A673 (cell line): ENCODE results near the gene MYRIP. TPM values are rescaled to one million over a fixed set of nuclear protein-coding genes. Genes with fewer than 3 reads are reported as not detected.

Experiments
- BruUV-seq: library from RNA; stranded (reverse); fragments of 400-500 nt; replicated peaks from 2 replicates; lab custom pipeline; 2021; lab: Mats Ljungman, UMichigan
- CTCF ChIA-PET: fragments of 300-600 bp; sonication (Branson Sonifier 250); formaldehyde crosslinking; loops from one replicate; lab custom pipeline; 2022; ENCODE audit warnings: antibody characterized with exemption; lab: Charles Lee
- POLR2A ChIA-PET: fragments of 300-600 bp; sonication (Branson Sonifier 250); formaldehyde crosslinking; loops from one replicate; lab custom pipeline; 2022; ENCODE audit warnings: antibody characterized with exemption; ENCODE audit not compliant: low non-redundant PET; lab: Charles Lee
- DNase-seq: peaks from one replicate; pipeline ENCODE4 v3.0.0-alpha.2; 2015; ENCODE audit warnings: low spot score
- H3K27ac ChIP-seq: fragments of 200-600 bp; sonication (generic); 2 replicates; pipeline ENCODE4 v1.5.1; 2016; ENCODE audit warnings: mixed run types, low read depth, mild to moderate bottlenecking, mixed read lengths, antibody characterized with exemption, low read length; ENCODE audit not compliant: poor library complexity, severe bottlenecking
- H3K27me3 ChIP-seq: fragments of 200-600 bp; sonication (generic); replicated peaks from 2 replicates; pipeline ENCODE4 v1.6.1; 2017; ENCODE audit warnings: mixed run types, low read depth, mild to moderate bottlenecking, mixed read lengths, antibody characterized with exemption, low read length; ENCODE audit not compliant: insufficient read depth, poor library complexity
- H3K36me3 ChIP-seq: fragments of 200-600 bp; sonication (generic); 2 replicates; pipeline ENCODE4 v1.6.1; 2016; ENCODE audit warnings: mixed run types, mild to moderate bottlenecking, mixed read lengths, antibody characterized with exemption, low read length; ENCODE audit not compliant: insufficient read depth, poor library complexity, severe bottlenecking
- H3K4me1 ChIP-seq: fragments of 200-600 bp; sonication (generic); 2 replicates; pipeline ENCODE4 v1.6.1; 2017; ENCODE audit warnings: mixed run types, mild to moderate bottlenecking, mixed read lengths, antibody characterized with exemption, low read length; ENCODE audit not compliant: insufficient read depth, poor library complexity, severe bottlenecking
- H3K4me3 ChIP-seq: fragments of 200-600 bp; sonication (generic); 2 replicates; pipeline ENCODE4 v1.5.1; 2016; ENCODE audit warnings: low read depth, mixed run types, mild to moderate bottlenecking, mixed read lengths, low read length; ENCODE audit not compliant: poor library complexity, severe bottlenecking
- H3K9me3 ChIP-seq: fragments of 200-600 bp; sonication (generic); 2 replicates; pipeline ENCODE4 v1.6.1; 2016; ENCODE audit warnings: mixed run types, low read depth, mild to moderate bottlenecking, mixed read lengths, antibody characterized with exemption, low read length; ENCODE audit not compliant: poor library complexity, severe bottlenecking
- CTCF ChIP-seq: fragments of 300-800, 200-600 bp; sonication (generic); conservative IDR thresholded peaks from 2 replicates; pipeline ENCODE4 v1.5.1; 2017; ENCODE audit warnings: low read depth, mild to moderate bottlenecking, antibody characterized with exemption, low read length, moderate library complexity, mixed read lengths
- EZH2 ChIP-seq: fragments of 200-600 bp; sonication (generic); IDR thresholded peaks from 2 replicates; pipeline ENCODE4 v1.6.1; 2017; ENCODE audit warnings: borderline replicate concordance, low read depth, mild to moderate bottlenecking, mixed read lengths, antibody characterized with exemption, low read length; ENCODE audit not compliant: poor library complexity, severe bottlenecking
- intact Hi-C: fragments of 100-400 bp; cut with micrococcal nuclease; formaldehyde crosslinking; loops from one replicate; pipeline ENCODE4 v1.10.0; 2022; ENCODE audit not compliant: unreplicated experiment
- total RNA-seq: library from RNA; stranded (reverse); gene quantifications from 2 replicates; pipeline ENCODE4 v1.2.3, GENCODE V29; 2021

Gene MYRIP
- total RNA-seq, 1 experiment from 2014 or later = not detected

GRCh38 chr3:40103829-40104228, 294.4 kb downstream of the MYRIP start:
- H3K36me3 ChIP-seq = no peaks in the 10 kb centered on the region
- intact Hi-C loops = no loop called here
- no peaks in the 10 kb centered on the region for H3K4me1 ChIP-seq
- ChIA-PET CTCF (no interaction called here), POLR2A (no interaction called here)
- H3K9me3 ChIP-seq = no peaks in the 10 kb centered on the region
- TF ChIP-seq EZH2 (no peak), CTCF (no peak)
- no TSS peak for BruUV-seq
- H3K4me3 ChIP-seq = no peak overlapping the region
- H3K27me3 ChIP-seq = no peaks in the 10 kb centered on the region
- DNase-seq = no peak
- H3K27ac ChIP-seq = no peak overlapping the region

- TF ChIP-seq CTCF (no peak), EZH2 (no peak)
- Histone ChIP-seq H3K36me3 (no peaks in the 10 kb centered on the region), H3K27ac (no peak overlapping the region), H3K4me1 (no peaks in the 10 kb centered on the region), H3K9me3 (no peaks in the 10 kb centered on the region), H3K4me3 (no peak overlapping the region), H3K27me3 (no peaks in the 10 kb centered on the region)
- BruUV-seq = no TSS peak
- DNase-seq = peak; percentile 22
- intact Hi-C loops = no loop called here
- ChIA-PET CTCF (no interaction called here), POLR2A (no interaction called here)
These were observed 295.0 kb downstream of the MYRIP start for GRCh38 chr3:40104441-40104840.

- no peak overlapping the region for H3K27ac ChIP-seq
- no peaks in the 10 kb centered on the region for H3K9me3 ChIP-seq
- TF ChIP-seq EZH2 = no peak
- TF ChIP-seq CTCF = no peak
- H3K4me3 ChIP-seq = no peak overlapping the region
- intact Hi-C loops = no loop called here
- H3K27me3 ChIP-seq = no peaks in the 10 kb centered on the region
- no peaks in the 10 kb centered on the region for H3K4me1 ChIP-seq
- BruUV-seq = no TSS peak
- ChIA-PET CTCF (no interaction called here), POLR2A (no interaction called here)
- DNase-seq = no peak
- H3K36me3 ChIP-seq = no peaks in the 10 kb centered on the region
These were observed 299.2 kb downstream of the MYRIP start for GRCh38 chr3:40108643-40109042.
